Measurements from ENCODE around the gene RIN3. TPM values are rescaled to one million over a fixed set of nuclear protein-coding genes. Genes with fewer than 3 reads are reported as not detected.
"Not testable (repeated sequence)": the region's sequence is repeated elsewhere in the genome, so short reads cannot be mapped to it uniquely, and the experiment has no call there.

Gene RIN3
- total RNA-seq, 1 donor from 2014 or later: 4.7 TPM

DNA sequence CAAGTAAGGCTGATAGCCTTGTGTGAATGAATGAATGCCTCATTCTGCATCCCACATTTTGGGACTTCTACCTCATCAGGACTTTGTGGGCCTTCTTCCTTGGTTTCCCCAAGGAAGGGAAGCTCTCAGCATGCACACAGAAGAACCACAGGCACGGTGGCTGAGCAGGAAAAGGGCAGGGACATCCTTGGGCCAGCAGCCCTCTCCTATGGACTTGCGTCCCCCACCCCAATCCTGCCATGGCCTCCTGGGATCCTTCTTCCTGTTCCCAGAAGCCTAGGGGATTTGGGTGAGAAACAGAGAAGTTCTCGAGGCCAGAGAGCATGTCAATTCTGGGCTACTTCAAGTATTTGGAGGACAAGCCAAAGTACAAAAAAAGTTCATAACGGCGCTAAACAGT, 165.2 kb downstream of the RIN3 start:
- Histone ChIP-seq H3K4me3 (ENCODE audit: low read length in 3 of 3) (no peak overlapping the region), H3K4me1 (ENCODE audit: control insufficient read depth in 3 of 3, insufficient read depth in 3 of 3, low read length in 3 of 3) (peaks cover 0 to 4% (median 0%) of the 10 kb centered on the region in 3 donors), H3K9ac (ENCODE audit: low read depth in 1 of 3, low read length in 3 of 3) (no peak overlapping the region), H3K27ac (ENCODE audit: low read depth, low read length) (no peak overlapping the region), H3K9me3 (ENCODE audit: control insufficient read depth in 3 of 3, low read length in 3 of 3) (no peaks in the 10 kb centered on the region), H3K27me3 (ENCODE audit: control insufficient read depth in 3 of 3, insufficient read depth in 3 of 3, low read length in 3 of 3) (no peaks in the 10 kb centered on the region), H3K36me3 (ENCODE audit: control insufficient read depth in 3 of 3, insufficient read depth in 3 of 3, low read length in 3 of 3) (peaks cover 2 to 11% (median 8%) of the 10 kb centered on the region in 3 donors)

DNA sequence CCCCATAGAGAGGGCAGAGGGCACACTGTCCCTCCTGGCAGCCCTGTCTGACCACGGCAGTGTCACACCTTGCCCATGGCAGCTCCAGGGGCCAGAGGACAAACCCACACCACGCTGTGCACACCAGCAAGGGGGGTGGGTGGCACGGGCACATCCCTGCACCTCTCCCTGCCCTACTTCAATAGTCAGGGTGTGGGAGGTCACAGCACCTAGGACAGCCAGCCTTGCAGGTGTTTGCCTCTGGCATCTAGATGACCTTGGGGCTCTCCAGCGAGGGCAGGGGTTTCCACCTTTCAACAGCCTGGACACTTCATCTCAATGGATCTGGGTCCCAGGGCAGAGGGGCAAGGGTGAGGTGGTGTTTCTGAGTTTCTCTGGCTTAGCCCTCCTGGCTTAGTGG, 165.7 kb downstream of the RIN3 start:
- Histone ChIP-seq H3K4me1 (ENCODE audit: control insufficient read depth in 3 of 3, insufficient read depth in 3 of 3, low read length in 3 of 3) (peaks cover 0 to 4% (median 0%) of the 10 kb centered on the region in 3 donors), H3K27me3 (ENCODE audit: control insufficient read depth in 3 of 3, insufficient read depth in 3 of 3, low read length in 3 of 3) (no peaks in the 10 kb centered on the region), H3K27ac (ENCODE audit: low read depth, low read length) (no peak overlapping the region), H3K9ac (ENCODE audit: low read depth in 1 of 3, low read length in 3 of 3) (no peak overlapping the region), H3K4me3 (ENCODE audit: low read length in 3 of 3) (no peak overlapping the region), H3K36me3 (ENCODE audit: control insufficient read depth in 3 of 3, insufficient read depth in 3 of 3, low read length in 3 of 3) (peaks cover 2 to 11% (median 8%) of the 10 kb centered on the region in 3 donors), H3K9me3 (ENCODE audit: control insufficient read depth in 3 of 3, low read length in 3 of 3) (no peaks in the 10 kb centered on the region)

- not testable (repeated sequence) for H3K4me3 ChIP-seq (ENCODE audit: low read length in 3 of 3); H3K9me3 ChIP-seq (ENCODE audit: control insufficient read depth in 3 of 3, low read length in 3 of 3); H3K9ac ChIP-seq (ENCODE audit: low read depth in 1 of 3, low read length in 3 of 3); H3K27ac ChIP-seq (ENCODE audit: low read depth, low read length); H3K4me1 ChIP-seq (ENCODE audit: control insufficient read depth in 3 of 3, insufficient read depth in 3 of 3, low read length in 3 of 3); H3K27me3 ChIP-seq (ENCODE audit: control insufficient read depth in 3 of 3, insufficient read depth in 3 of 3, low read length in 3 of 3)
- H3K36me3 ChIP-seq (ENCODE audit: control insufficient read depth in 3 of 3, insufficient read depth in 3 of 3, low read length in 3 of 3): peaks cover 4 to 13% (median 8%) of the 10 kb centered on the region in 3 donors
These were observed 166.7 kb downstream of the RIN3 start for GRCh38 chr14:92680330-92680729.

GRCh38 chr14:92680781-92681650, 167.4 kb downstream of the RIN3 start:
- peaks cover 0 to 1% (median under 1%) of the 10 kb centered on the region in 3 donors for H3K27me3 ChIP-seq (ENCODE audit: control insufficient read depth in 3 of 3, insufficient read depth in 3 of 3, low read length in 3 of 3)
- no peak overlapping the region for H3K4me3 ChIP-seq (ENCODE audit: low read length in 3 of 3)
- H3K27ac ChIP-seq (ENCODE audit: low read depth, low read length): no peak overlapping the region
- H3K9ac ChIP-seq (ENCODE audit: low read depth in 1 of 3, low read length in 3 of 3): no peak overlapping the region
- H3K9me3 ChIP-seq (ENCODE audit: control insufficient read depth in 3 of 3, low read length in 3 of 3): no peaks in the 10 kb centered on the region
- no peaks in the 10 kb centered on the region for H3K4me1 ChIP-seq (ENCODE audit: control insufficient read depth in 3 of 3, insufficient read depth in 3 of 3, low read length in 3 of 3)
- H3K36me3 ChIP-seq (ENCODE audit: control insufficient read depth in 3 of 3, insufficient read depth in 3 of 3, low read length in 3 of 3): peaks cover 4 to 13% (median 8%) of the 10 kb centered on the region in 3 donors

GRCh38 chr14:92683041-92683440, 169.5 kb downstream of the RIN3 start:
- H3K27me3 ChIP-seq (ENCODE audit: control insufficient read depth in 3 of 3, insufficient read depth in 3 of 3, low read length in 3 of 3): peaks cover 0 to 7% (median 5%) of the 10 kb centered on the region in 3 donors

DNA sequence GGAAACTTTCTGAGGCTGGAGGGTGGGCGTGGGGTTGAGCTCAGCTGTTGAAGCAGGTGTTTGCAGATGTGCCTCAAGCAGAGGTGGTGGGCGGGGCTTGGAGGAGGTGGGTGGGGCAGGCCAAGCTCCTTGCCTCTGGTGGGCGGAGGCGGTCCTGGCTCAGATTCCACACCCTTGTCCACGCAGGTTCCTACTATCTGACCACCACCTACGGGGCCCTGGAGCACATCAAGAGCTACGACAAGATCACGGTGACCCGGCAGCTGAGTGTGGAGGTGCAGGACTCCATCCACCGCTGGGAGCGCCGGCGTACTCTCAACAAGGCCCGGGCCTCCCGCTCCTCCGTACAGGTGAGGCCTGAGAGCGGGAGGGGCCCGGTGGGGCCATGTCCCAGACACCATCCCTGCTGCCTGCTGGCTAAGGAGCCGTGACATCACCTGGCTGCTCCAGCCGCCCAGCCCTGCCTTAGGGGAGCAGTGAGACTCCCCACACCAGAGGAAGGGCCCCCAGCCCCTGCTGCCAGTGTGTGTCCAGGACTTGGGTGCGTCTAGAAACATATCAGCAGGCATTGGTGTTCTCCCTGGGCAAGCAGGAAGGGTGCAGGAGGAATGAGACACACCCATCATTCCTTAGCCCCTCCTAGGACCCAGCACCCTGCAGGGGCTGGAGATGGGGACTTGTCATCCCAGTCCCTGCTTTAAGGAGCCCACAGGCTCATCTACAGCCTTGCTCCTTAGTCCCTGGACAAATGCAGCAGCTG, 171.4 kb downstream of the RIN3 start:
- Histone ChIP-seq H3K27me3 (ENCODE audit: control insufficient read depth in 3 of 3, insufficient read depth in 3 of 3, low read length in 3 of 3) (peaks cover 0 to 7% (median 5%) of the 10 kb centered on the region in 3 donors), H3K9me3 (ENCODE audit: control insufficient read depth in 3 of 3, low read length in 3 of 3) (no peaks in the 10 kb centered on the region), H3K36me3 (ENCODE audit: control insufficient read depth in 3 of 3, insufficient read depth in 3 of 3, low read length in 3 of 3) (peaks cover 0 to 7% (median 4%) of the 10 kb centered on the region in 3 donors), H3K9ac (ENCODE audit: low read depth in 1 of 3, low read length in 3 of 3) (no peak overlapping the region), H3K4me1 (ENCODE audit: control insufficient read depth in 3 of 3, insufficient read depth in 3 of 3, low read length in 3 of 3) (peaks cover 0 to 5% (median 0%) of the 10 kb centered on the region in 3 donors), H3K4me3 (ENCODE audit: low read length in 3 of 3) (no peak overlapping the region), H3K27ac (ENCODE audit: low read depth, low read length) (no peak overlapping the region)

More at GRCh38 chr14:92683041-92683440, 169.5 kb downstream of the RIN3 start:
- Histone ChIP-seq H3K27ac (ENCODE audit: low read depth, low read length) (no peak overlapping the region), H3K4me3 (ENCODE audit: low read length in 3 of 3) (no peak overlapping the region), H3K9ac (ENCODE audit: low read depth in 1 of 3, low read length in 3 of 3) (no peak overlapping the region), H3K9me3 (ENCODE audit: control insufficient read depth in 3 of 3, low read length in 3 of 3) (no peaks in the 10 kb centered on the region), H3K4me1 (ENCODE audit: control insufficient read depth in 3 of 3, insufficient read depth in 3 of 3, low read length in 3 of 3) (peaks cover 0 to 5% (median 0%) of the 10 kb centered on the region in 3 donors), H3K36me3 (ENCODE audit: control insufficient read depth in 3 of 3, insufficient read depth in 3 of 3, low read length in 3 of 3) (peaks cover 4 to 10% (median 4%) of the 10 kb centered on the region in 3 donors)

DNA sequence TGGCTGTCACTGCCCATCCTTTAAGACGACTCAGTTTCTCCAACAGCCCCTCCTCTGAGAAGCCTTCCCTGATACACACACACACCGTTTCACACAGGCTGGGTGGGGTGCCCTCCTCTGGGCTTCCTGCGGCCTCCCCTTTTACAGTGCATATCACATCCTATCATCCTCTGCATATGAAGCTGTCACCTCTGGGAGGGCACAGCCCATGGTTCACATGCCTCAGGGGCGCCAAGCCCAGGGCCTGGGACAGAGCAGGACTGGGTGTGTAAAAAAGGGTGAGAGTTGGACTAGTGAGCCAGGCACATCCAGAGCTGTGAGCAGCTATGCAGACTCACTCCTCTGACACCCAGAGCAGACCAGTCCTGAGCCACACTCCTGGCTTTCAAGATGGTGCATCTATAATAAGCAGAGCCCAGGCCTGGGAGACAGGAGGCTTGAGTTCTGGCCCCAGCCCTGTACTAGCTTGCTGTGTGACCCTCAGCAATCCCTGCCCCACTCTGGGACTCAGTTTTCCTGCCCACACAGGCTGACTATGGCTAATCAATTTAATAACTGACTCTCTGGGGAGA, 172.3 kb downstream of the RIN3 start:
- no peak overlapping the region for H3K9ac ChIP-seq (ENCODE audit: low read depth in 1 of 3, low read length in 3 of 3)
- H3K36me3 ChIP-seq (ENCODE audit: control insufficient read depth in 3 of 3, insufficient read depth in 3 of 3, low read length in 3 of 3): peaks cover 0 to 9% (median 4%) of the 10 kb centered on the region in 3 donors
- H3K4me1 ChIP-seq (ENCODE audit: control insufficient read depth in 3 of 3, insufficient read depth in 3 of 3, low read length in 3 of 3): peaks cover 0 to 5% (median 0%) of the 10 kb centered on the region in 3 donors
- no peak overlapping the region for H3K4me3 ChIP-seq (ENCODE audit: low read length in 3 of 3)
- peaks cover 0 to 7% (median 5%) of the 10 kb centered on the region in 3 donors for H3K27me3 ChIP-seq (ENCODE audit: control insufficient read depth in 3 of 3, insufficient read depth in 3 of 3, low read length in 3 of 3)
- no peaks in the 10 kb centered on the region for H3K9me3 ChIP-seq (ENCODE audit: control insufficient read depth in 3 of 3, low read length in 3 of 3)
- H3K27ac ChIP-seq (ENCODE audit: low read depth, low read length): no peak overlapping the region

GRCh38 chr14:92686411-92686899, 172.9 kb downstream of the RIN3 start:
- peaks cover 0 to 5% (median 0%) of the 10 kb centered on the region in 3 donors for H3K4me1 ChIP-seq (ENCODE audit: control insufficient read depth in 3 of 3, insufficient read depth in 3 of 3, low read length in 3 of 3)
- H3K36me3 ChIP-seq (ENCODE audit: control insufficient read depth in 3 of 3, insufficient read depth in 3 of 3, low read length in 3 of 3): peaks cover 0 to 9% (median 4%) of the 10 kb centered on the region in 3 donors
- no peaks in the 10 kb centered on the region for H3K9me3 ChIP-seq (ENCODE audit: control insufficient read depth in 3 of 3, low read length in 3 of 3)
- H3K27me3 ChIP-seq (ENCODE audit: control insufficient read depth in 3 of 3, insufficient read depth in 3 of 3, low read length in 3 of 3): peaks cover 0 to 7% (median 5%) of the 10 kb centered on the region in 3 donors
- H3K4me3 ChIP-seq (ENCODE audit: low read length in 3 of 3): no peak overlapping the region
- H3K9ac ChIP-seq (ENCODE audit: low read depth in 1 of 3, low read length in 3 of 3): no peak overlapping the region
- H3K27ac ChIP-seq (ENCODE audit: low read depth, low read length): no peak overlapping the region

GRCh38 chr14:92686900-92687427, 173.4 kb downstream of the RIN3 start:
- Histone ChIP-seq H3K27me3 (ENCODE audit: control insufficient read depth in 3 of 3, insufficient read depth in 3 of 3, low read length in 3 of 3) (peaks cover 0 to 7% (median 5%) of the 10 kb centered on the region in 3 donors), H3K27ac (ENCODE audit: low read depth, low read length) (no peak overlapping the region), H3K9ac (ENCODE audit: low read depth in 1 of 3, low read length in 3 of 3) (no peak overlapping the region), H3K4me1 (ENCODE audit: control insufficient read depth in 3 of 3, insufficient read depth in 3 of 3, low read length in 3 of 3) (peaks cover 0 to 5% (median under 1%) of the 10 kb centered on the region in 3 donors), H3K36me3 (ENCODE audit: control insufficient read depth in 3 of 3, insufficient read depth in 3 of 3, low read length in 3 of 3) (peaks cover 0 to 9% (median 4%) of the 10 kb centered on the region in 3 donors), H3K9me3 (ENCODE audit: control insufficient read depth in 3 of 3, low read length in 3 of 3) (no peaks in the 10 kb centered on the region), H3K4me3 (ENCODE audit: low read length in 3 of 3) (peak overlapping the region in 2 of 3 donors; percentile 23 to 29)

Data from skeletal muscle tissue (tissue), 4 donors.